Pulmonary artery endothelial cell (primary cell): ENCODE data around the gene PLAAT4. TPM values are rescaled to one million over a fixed set of nuclear protein-coding genes. Genes with fewer than 3 reads are reported as not detected.

Experiments used
- DNase-seq: peaks from one replicate; pipeline ENCODE4 v3.0.0-alpha.2; 2011; ENCODE audit warnings: low read depth, low spot score
- total RNA-seq: library from RNA; depleted of rRNA; stranded (reverse); fragments of >200 nt; gene quantifications from 2 replicates; pipeline ENCODE4 v1.2.3, GENCODE V29; 2014

Gene PLAAT4
- 2.9 and 4.2 TPM in 2 replicates for total RNA-seq

GRCh38 chr11:63536669-63537292 is at the start of gene PLAAT4:
Gene PLAAT4, plus strand, starts transcription at chr11:63536808. Its CDS starts 61 bp downstream, at chr11:63536869.
- DNase-seq: no peak

- DNase-seq: no peak
Observed at GRCh38 chr11:63488789-63489188, 47.8 kb upstream of the PLAAT4 start.

- DNase-seq: no peak
Observed at GRCh38 chr11:63489879-63490278, 46.7 kb upstream of the PLAAT4 start.

GRCh38 chr11:63490551-63491239 is 45.9 kb upstream of the PLAAT4 start, which contains the start of gene PLAAT5:
Gene PLAAT5, minus strand, starts transcription at chr11:63491167. Its CDS starts 133 bp downstream, at chr11:63491034.
- no peak for DNase-seq

- no peak for DNase-seq
Observed at GRCh38 chr11:63491240-63491587, 45.4 kb upstream of the PLAAT4 start.

- DNase-seq: no peak
Observed at GRCh38 chr11:63491636-63492372, 44.8 kb upstream of the PLAAT4 start.

GRCh38 chr11:63492441-63492840 is 44.2 kb upstream of the PLAAT4 start:
- no peak for DNase-seq

- DNase-seq: no peak
Observed at GRCh38 chr11:63493127-63493526, 43.5 kb upstream of the PLAAT4 start.

- no peak for DNase-seq
Observed at GRCh38 chr11:63494975-63495374, 41.6 kb upstream of the PLAAT4 start.

- no peak for DNase-seq
Observed at GRCh38 chr11:63499874-63500273, 36.7 kb upstream of the PLAAT4 start.

GRCh38 chr11:63501236-63501635 is 35.4 kb upstream of the PLAAT4 start:
- no peak for DNase-seq

- no peak for DNase-seq
Observed at GRCh38 chr11:63502252-63502820, 34.3 kb upstream of the PLAAT4 start.

- DNase-seq: no peak
Observed at GRCh38 chr11:63503492-63503891, 33.1 kb upstream of the PLAAT4 start.

GRCh38 chr11:63504054-63504453 is 32.6 kb upstream of the PLAAT4 start:
- DNase-seq: no peak

- no peak for DNase-seq
Observed at GRCh38 chr11:63504933-63505586, 31.5 kb upstream of the PLAAT4 start.

GRCh38 chr11:63505857-63506528 is 30.6 kb upstream of the PLAAT4 start, which contains the start of gene LGALS12:
Gene LGALS12, plus strand, starts transcription at chr11:63506084. Its CDS starts 375 bp downstream, at chr11:63506459.
- no peak for DNase-seq

GRCh38 chr11:63506876-63507275 is 29.7 kb upstream of the PLAAT4 start:
- DNase-seq: no peak

- DNase-seq: no peak
Observed at GRCh38 chr11:63507511-63507910, 29.1 kb upstream of the PLAAT4 start.

- no peak for DNase-seq
Observed at GRCh38 chr11:63508009-63508408, 28.6 kb upstream of the PLAAT4 start.

GRCh38 chr11:63508745-63509144 is 27.9 kb upstream of the PLAAT4 start:
- DNase-seq: no peak
